ENCODE data around the gene JAGN1.

The JAGN1 gene

GRCh38 chr3:9913601-9914000, 23.2 kb downstream of the JAGN1 start:
- H3K4me3 ChIP-seq (ENCODE audit: low read depth, low read length), result no peak overlapping the region
- TF ChIP-seq CTCF (IDR thresholded peaks at IDR 0.05; ENCODE audit: borderline replicate concordance, insufficient read depth, low read depth, low read length), result no peak

GRCh38 chr3:9914011-9914410, 23.6 kb downstream of the JAGN1 start:
- H3K4me3 ChIP-seq (ENCODE audit: low read depth, low read length), result no peak overlapping the region
- no peak for TF ChIP-seq CTCF (IDR thresholded peaks at IDR 0.05; ENCODE audit: borderline replicate concordance, insufficient read depth, low read depth, low read length)

- H3K4me3 ChIP-seq (ENCODE audit: low read depth, low read length), result peak overlapping the region; percentile 43
Measured at GRCh38 chr3:9914559-9915253, 24.3 kb downstream of the JAGN1 start.

GRCh38 chr3:9915254-9916141, 25.1 kb downstream of the JAGN1 start:
- peak overlapping the region; percentile 43 for H3K4me3 ChIP-seq (ENCODE audit: low read depth, low read length)
- peak; percentile 16; the same call in 1 of the 2 replicates for TF ChIP-seq CTCF (IDR thresholded peaks at IDR 0.05; ENCODE audit: borderline replicate concordance, insufficient read depth, low read depth, low read length)

More at GRCh38 chr3:9914559-9915253, 24.3 kb downstream of the JAGN1 start:
- no peak for TF ChIP-seq CTCF (IDR thresholded peaks at IDR 0.05; ENCODE audit: borderline replicate concordance, insufficient read depth, low read depth, low read length)

GRCh38 chr3:9916346-9916733, 25.9 kb downstream of the JAGN1 start:
- H3K4me3 ChIP-seq (ENCODE audit: low read depth, low read length), result no peak overlapping the region
- TF ChIP-seq CTCF (IDR thresholded peaks at IDR 0.05; ENCODE audit: borderline replicate concordance, insufficient read depth, low read depth, low read length), result no peak

- TF ChIP-seq CTCF (IDR thresholded peaks at IDR 0.05; ENCODE audit: borderline replicate concordance, insufficient read depth, low read depth, low read length), result no peak
- no peak within 1 kb of the TSS for H3K4me3 ChIP-seq (ENCODE audit: low read depth, low read length)
Measured at GRCh38 chr3:9916734-9917680, 26.6 kb downstream of the JAGN1 start, which contains the start of gene IL17RC. Gene IL17RC (plus strand): TSS chr3:9917098. CDS start chr3:9917316, 218 bp downstream.

Data from GM12875 (cell line).